Activated CD8-positive, alpha-beta memory T cell treated with anti-CD3 and anti-CD28 coated beads for 24 hours (primary cell): ENCODE measurements around the gene RALY.

Source experiments
- DNase-seq: peaks from one replicate; pipeline ENCODE4 v3.0.0-alpha.2; 2020

RALY gene

DNA sequence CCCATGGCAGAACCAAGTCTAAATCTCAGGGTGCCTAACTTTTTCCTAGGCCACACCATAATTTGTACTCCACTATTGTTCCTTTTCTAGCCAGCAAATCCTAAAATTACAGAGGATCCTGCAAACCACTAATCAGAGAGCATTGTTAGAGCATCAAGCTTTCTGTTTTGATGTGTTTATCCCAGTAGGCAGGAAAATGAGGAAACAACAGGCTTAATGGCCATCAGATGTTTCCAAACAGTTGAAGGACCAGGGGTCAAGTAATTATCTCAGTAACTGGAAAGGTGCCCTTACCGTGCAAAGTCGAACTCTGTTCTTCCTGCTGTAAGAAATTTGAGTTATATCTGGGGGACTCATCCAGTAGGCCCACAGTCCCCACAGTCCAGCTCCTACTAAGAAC is 58.7 kb downstream of the RALY start:
- DNase-seq = no peak

DNA sequence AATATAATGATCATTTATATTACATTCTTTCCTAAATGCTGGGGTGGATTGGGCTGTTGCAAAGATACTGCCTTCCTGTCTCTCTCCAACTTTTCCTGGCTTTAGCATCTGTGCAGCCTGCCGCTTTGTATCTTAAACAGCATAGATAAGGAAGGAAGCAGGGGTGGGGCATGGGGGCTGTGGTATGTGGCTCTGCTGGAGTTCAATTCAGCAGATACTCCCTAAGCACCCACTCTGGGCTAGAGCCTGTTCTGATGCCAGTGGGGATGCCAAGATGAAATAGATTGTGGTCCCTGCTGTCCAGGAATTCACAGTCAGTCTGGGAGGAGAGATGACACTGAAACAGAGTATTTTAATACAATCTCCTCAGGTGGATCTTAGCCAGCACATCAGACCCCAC is 61.6 kb downstream of the RALY start:
- no peak for DNase-seq

DNA sequence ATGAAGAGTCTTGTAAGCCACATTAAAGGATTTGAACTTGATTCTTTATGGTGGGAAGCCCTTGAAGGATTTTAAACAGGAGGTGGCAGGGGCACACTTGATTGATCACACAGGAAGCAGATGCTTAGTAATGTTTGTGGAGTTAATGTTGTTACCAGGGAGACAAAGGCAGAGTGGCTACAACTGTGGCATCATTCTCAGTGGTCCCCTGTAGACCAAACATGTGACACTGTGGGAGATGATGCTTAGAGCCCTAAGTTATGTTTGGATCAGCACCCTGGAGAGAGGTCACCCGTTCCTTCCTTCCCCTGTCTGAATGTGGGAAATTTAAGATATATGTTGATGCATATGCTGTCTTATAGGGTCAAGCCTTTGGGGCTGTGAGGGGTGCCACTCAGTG is 65.1 kb downstream of the RALY start:
- no peak for DNase-seq

DNA sequence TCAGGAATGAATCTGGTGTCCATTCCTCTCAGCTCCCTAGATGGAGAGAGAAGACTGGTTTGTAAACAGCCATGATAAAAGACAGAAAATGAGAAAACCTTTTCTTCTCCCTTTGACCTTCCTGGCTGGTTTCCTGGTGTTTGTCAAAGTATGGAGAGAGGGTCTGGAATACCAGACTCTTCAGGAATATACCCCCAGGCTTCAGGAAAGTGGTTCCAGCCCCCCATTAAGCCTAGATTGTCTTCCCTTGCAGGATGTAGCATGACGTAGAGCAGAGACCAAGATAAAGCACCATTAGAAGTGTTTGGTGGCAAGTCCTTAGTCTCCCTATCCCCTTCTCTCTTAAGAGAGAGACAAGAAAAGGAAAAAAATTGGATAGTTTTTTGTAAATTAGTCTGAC is 67.3 kb downstream of the RALY start:
- DNase-seq = no peak

DNA sequence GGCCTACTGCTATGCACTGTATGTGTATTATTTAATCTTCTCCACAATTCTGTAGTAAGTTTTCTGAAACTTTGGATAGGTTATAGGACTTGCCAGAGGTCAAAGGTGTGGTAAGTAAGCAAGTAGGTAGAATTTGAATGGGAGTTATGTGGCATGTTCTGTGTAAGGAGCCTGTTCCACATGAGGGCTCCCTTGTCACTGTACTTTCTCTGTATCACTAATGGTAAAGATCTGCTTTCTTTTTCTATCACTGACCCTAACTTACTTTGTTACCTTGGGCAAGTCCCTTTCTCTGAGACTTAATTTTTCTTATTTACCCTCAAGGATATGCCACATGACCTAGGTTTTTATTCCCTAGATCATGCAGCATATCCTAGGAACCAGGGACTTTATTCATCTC is 68.0 kb downstream of the RALY start:
- DNase-seq = no peak

DNA sequence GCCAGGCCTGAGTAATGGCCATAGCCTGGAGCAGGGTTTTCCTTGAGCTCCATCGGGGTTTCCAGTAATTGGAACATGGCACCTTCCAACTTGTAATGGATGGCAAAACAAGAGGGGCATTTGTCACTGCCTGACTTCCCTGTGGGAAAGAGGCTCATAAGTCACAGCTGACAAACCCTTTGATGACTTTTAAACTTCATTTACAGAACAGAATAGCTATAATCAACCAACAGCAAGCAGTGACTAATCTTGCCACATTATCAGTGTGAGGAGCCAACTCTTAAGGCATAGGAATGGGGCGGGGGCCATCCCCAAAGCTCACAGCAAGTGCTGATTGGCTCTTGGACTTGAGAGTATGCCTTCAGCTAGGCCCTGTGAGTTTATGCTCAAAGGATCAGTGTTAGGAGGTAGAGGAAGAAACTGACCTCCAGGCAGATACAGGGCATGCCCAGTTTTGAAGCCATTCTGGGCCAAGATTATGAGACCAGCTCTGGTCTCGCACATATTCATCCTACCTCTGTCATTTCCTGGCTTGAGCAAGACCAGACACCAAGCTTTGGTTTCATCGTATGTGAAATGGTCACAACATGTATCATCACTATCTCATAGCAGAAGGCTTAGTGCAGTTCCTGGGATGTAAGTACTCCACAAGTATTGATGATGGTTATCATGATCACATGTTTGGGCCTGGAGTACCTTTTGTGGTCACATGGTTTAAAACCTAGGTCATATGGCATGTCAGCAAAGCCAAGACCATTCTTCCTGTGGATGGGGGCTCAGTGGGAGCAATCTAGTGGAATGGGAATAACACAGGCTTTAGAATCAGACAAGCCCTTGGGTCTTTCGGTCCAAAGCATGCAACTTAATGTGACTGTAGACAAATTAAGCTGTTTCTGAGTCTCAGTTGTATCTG is 69.1 kb downstream of the RALY start:
- no peak for DNase-seq

DNA sequence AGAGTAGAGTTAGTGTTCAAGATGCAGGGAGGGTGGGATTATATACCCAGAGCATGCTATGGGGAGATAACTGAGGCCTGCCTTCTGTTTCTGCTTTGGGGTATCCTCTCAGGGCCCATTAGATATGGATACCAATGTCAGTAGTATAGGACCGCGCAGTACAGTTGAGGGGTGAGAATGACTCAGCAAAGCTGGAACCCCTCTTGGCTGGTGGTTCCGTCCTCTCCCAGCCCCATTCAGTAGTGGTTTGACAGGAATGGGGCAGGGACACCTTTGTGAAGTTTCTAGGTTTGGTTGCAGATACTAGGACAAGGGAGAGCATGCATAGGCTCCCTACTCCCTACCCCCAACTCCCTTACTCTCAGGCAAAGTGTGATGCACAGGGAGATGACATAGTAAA is 70.6 kb downstream of the RALY start:
- DNase-seq = no peak

DNA sequence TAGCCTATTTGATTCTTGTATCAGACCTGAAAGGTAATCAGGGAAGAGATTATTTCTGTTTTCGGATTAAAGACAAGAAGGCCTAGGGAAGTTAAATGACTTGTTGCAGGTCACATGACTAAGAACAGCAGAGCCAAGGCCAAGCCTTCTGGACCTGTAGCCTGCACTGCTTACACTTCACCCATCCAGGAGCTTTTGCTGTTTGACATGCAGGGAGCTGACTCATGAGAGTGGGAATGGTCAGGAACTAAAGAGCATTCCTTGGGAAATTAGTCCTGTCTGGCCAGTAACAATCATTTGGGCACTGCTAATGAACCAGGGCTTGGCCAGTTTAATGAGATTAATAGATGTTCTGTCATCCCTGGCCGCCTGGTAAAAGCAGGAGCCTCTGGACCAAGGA is 71.5 kb downstream of the RALY start:
- no peak for DNase-seq

DNA sequence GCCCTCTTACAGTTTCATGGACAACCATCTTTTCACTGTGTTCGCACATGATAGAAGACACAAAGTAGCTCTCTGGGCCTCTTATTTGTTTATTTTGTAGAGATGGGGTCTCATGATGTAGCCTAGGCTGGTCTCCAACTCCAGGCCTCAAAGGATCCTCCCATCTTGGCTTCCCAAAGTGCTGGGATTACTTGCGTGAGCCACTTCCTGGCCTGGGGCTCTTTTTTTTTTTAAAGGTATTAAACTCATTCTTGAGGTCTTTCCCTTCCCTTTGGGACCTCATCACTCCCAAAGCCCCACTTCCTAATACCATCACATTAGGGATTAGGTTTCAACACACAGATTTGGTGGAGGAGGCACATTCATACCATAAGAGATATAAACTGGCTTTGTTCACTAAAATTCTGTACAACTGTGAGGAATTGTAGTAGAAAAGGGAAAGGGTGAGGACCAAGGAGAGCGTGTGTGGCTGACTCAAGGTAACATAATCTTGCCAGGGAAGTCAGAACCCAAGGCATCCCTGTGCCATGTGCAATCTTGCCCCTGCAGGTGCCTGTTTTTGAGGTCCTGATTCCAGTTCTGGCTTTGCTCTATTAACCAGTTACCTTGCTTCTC is 72.9 kb downstream of the RALY start:
- no peak for DNase-seq

DNA sequence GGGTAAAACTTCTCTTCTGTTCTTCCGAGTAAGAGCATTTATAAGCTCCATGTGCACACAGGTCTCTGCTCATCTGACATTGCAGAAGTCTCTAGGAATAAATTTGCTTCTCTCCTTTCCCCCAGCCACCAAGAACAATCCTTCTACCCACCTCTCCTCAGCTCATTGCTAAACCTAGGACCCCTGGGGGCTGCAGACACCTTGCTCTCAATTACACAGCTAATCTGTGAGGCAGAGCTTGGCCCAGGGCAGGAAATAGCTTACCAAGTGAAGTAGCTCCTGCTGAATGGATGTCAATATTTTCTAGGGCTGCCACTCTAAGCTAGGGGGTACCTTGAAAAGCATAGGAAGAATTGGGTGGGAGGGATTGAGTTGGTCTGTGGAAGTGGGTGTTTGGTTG is 74.3 kb downstream of the RALY start:
- DNase-seq = no peak

DNA sequence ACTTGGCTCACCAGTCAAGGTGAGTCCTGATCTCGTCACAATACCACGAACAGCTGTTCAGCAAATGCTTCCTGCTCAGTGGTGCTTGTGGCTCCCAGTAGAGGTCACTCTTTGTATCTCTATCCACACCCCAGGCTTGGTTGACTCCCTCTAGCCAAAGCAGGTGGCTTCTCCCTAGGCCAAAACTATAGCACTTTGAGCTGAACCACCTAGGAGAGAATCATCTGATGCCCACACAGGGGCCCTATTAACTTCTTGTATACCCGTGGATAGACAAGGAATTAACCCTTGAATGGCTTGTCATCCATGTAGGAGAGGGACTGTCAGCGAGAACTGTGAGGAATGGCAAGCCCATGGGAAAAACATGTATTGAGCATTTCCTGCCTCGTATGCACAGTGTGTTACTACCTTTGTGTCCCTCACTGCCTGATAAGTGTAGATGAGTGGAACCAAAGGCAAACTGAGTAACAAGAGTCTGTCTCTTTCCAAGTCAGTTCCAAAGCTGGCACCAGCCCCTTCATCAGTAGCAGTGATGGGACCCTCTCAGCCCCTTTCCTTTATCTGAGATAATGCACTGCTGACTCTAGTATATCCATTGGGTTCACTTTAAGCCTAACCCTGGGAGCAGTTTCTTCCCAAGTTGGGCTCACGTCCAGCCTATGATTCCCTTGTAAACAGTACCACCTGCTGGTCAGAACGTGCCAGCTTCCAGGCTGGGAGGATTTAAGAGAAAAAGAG is 75.8 kb downstream of the RALY start:
- DNase-seq = peak; percentile 75

DNA sequence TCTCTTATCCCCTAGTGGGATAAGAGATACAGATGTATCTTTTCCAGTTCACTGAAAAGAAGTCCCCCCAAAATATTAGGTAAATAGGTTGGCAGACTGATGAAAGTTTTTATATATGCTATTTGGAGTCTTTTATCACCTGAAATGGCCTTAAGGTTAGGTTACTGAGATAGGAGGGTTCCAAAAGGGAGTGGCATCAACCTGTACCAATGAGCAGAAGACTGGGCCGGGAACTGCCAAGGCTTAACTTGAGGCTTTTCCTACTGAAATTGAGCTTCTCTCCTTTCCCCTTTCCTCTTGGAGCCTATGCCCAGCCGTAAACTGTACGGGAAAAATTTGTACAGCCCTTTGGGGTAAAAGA is 76.3 kb downstream of the RALY start:
- DNase-seq = no peak

DNA sequence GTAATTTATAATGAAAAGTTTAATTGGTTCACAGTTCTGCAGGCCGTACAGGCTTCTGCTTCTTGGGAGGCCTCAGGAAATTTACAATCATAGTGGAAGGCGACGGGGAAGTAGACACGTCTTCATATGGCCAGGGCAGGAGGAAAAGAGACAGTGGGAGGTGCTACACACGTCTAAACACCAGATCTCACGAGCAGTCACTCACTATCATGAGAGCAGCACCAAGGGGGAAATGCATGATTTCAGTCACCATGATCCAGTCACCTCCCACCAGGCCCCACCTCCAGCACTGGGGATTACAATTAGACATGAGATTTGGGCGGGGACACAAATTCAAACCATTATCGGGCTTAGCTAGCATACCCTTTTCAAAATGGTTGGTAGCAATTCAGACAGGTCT is 77.1 kb downstream of the RALY start:
- DNase-seq = no peak

DNA sequence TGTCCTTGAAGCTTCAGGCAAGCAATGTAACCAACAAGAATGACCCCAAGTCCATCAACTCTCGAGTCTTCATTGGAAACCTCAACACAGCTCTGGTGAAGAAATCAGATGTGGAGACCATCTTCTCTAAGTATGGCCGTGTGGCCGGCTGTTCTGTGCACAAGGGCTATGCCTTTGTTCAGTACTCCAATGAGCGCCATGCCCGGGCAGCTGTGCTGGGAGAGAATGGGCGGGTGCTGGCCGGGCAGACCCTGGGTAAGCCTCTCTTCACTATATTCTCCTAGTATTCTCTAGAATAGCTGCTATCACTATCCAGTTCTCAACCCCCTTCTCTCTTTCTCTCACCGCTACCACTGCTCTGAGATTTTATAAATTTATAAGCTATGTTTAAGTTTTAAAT is 78.4 kb downstream of the RALY start:
- DNase-seq = no peak

DNA sequence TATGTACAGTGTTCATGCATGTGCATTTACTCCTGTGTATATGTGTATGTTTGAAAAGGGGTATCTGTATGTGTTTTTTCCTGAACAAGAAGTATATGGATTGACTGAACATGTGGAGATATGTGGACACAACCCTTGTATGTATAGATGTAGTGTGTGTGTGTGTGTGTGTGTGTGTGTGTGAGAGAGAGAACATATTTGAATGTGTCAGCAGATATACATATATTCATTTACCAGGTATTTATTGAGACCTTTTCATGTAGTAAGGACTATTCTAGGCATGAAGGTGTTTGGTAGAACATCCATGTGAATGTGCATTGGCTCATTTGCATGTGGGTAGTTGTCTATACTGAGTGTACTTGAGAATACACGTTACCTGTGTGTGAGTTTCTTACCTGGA is 79.1 kb downstream of the RALY start:
- no peak for DNase-seq

DNA sequence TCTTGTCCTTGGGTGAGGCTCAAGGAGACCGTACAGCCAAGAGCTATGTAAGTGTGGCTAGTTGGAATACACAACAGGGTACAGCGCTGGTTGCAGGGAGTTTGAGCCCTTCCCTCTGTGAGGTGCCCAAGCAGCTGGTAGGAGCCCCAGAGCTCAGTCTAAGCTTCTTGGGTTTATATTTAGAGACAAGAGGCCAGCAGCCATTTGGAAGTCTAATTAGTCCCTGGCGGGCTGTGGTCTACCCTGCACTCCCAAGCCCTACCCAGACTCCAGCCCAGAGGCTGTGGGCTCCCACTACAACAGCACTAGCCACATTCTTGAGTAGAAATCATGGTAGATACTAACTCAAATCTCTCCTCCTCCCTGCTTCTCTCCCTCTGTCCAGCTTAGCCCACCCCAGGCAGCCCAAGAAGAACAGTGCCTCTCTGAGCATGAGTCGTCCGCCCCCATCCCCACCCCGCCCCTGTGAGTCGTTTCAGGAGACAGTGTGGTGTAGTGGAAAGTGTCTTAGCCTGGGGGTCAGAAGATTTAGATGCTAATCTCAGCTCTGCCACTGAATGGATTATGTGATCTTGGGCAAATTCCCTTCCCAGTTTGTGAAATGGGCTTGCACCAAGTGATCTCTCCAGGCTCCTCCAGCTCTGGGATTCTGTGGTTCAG is 80.5 kb downstream of the RALY start:
- no peak for DNase-seq

DNA sequence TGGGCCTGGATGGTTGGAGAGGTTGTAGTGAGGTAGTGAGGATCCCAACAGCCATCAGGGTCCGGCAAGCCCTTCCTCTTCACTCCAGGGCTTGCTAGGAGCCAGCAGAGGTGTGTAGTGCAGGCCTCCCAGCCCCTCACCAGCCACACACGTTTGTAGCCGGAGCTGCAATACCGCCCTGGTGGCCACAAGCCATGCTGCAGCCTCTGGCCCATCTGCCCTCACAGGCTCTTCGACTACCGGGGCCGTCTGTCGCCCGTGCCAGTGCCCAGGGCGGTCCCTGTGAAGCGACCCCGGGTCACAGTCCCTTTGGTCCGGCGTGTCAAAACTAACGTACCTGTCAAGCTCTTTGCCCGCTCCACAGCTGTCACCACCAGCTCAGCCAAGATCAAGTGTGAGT is 81.9 kb downstream of the RALY start:
- no peak for DNase-seq

DNA sequence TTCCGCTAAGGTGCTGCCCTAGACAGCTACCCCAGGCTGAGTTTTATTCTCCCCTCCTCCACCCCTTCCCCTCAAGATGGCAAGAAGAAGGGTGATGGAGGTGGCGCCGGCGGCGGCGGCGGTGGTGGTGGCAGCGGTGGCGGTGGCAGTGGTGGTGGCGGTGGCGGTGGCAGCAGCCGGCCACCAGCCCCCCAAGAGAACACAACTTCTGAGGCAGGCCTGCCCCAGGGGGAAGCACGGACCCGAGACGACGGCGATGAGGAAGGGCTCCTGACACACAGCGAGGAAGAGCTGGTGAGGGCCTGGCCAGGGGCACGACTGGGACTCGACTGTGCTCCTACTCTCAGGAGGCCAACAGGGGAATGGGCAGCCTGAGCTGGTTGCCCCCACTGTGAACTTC is 83.2 kb downstream of the RALY start:
- DNase-seq = no peak

DNA sequence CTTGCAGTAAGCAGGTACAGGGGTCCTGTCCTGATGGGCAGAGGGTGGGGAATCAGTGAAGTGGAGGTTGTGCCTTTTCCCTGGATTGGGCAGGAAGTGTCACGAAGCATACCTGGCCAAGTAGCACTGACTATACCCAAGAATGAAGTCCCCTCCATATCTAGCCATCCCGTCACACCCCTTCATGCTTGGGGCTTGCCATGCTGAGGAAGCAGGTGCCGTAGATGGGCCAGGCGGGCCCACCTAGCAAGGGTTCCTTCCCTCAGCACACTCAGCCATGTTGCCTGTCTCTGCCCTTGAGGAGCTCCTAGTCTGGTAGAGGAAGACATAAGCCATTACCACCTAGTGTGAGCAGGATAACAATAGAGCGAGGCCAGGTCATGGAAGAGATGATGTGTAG is 84.8 kb downstream of the RALY start:
- no peak for DNase-seq

DNA sequence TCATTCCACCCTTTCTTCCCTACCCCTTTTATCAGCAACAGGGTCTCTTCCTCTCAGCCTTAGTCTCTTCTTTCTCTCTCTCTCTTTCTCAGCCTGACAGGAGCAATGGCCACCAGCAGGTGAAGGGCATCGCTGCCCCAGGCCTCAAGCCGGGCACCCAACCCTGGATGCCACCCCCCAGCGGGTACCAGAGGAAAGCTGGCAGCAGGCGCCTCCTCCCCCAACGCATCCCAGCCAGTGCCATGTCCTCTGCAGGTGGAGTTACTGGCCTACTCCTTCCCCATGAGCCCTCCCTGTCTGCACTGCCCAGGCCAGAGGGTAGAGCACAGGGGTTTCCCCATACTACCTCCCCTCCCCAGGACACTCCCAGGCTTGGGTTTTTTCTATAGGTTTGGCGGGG is 86.1 kb downstream of the RALY start:
- DNase-seq = no peak

DNA sequence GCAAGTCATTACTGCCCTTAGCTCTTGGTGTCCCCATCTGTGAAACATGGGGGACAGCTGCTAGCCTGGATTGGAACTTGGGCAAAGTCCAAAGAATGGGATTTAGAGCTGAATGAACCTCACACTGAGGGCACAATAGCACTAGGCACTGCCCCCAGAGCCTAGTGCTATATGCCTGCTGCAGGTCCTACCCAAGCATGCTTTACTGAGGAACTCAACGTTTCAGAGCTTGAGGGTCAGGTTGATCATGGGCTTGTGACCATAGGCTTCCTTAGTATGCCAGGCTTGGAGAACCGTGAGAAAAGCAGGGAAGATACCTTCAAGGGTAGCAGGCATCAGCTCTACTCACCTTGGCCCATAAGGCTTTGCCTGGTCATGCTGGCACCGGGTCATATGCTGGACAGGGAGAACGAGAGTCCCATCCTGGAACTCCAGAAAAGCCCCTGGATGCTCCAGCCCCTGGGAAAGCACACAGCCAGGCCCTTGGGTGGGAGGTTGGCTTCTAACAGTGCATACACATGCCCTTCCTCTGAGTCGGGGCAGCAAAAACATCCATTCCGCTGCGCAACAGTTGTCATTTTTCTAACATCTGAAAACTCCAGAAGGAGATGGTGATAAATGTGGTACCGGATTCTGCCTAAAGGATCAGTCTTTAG is 88.6 kb downstream of the RALY start:
- DNase-seq = no peak

DNA sequence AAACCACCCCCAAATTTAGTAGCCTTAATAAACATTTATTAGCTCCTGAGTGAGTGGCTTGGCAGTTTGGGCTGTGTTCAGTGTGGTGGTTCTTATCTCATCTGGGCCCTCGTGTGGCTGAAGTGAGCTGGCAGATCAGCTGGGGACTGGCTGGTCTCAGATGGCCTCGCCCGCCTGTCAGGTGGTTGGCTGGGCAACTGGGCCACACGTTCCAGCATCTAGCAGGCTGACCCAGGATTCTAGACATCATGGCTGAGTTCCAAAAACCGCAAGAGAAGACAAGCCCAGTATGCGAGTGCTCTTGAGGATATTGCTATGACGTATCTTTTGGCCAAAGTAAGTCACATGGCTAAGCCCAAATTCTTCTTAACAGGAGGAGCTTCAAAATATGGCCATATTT is 89.4 kb downstream of the RALY start:
- peak; percentile 54 for DNase-seq

DNA sequence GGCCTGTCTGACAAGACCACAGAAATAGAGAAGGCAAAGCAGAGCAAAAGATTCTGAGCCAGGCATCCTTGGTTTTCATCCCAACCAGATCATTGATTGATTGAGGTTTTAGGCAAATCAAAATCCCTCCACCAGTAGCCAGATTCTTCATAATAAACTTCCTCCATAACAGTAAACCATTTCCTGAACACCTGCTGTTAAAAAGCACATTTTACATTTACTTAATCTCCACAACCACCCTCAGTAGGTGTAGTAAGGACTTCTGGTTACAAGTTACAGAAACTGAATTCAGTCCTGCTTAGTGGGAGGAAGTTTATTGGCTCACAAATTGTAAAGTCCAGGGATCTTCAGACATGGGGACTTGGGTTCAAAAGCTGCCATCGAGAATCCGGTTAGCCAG is 90.1 kb downstream of the RALY start:
- no peak for DNase-seq
